ENCODE measurements around the gene CBR3. TPM values are rescaled to one million over a fixed set of nuclear protein-coding genes. Genes with fewer than 3 reads are reported as not detected.

Gene CBR3
- total and polyA plus RNA-seq, 2 experiments from 2014 or later = 4.6 to 8.7 TPM

- Histone ChIP-seq H3K27me3 (ENCODE audit: insufficient read depth) (no peaks in the 10 kb centered on the region), H3K79me2 (replicated peaks; ENCODE audit: insufficient read depth) (no peaks in the 10 kb centered on the region), H3K27ac (ENCODE audit: low read depth) (no peak overlapping the region), H3K4me1 (ENCODE audit: insufficient read depth) (no peaks in the 10 kb centered on the region), H3K36me3 (ENCODE audit: insufficient read depth) (no peaks in the 10 kb centered on the region), H3K4me2 (no peak overlapping the region), H3K9me2 (ENCODE audit: insufficient read depth) (no peaks in the 10 kb centered on the region), H2AFZ (no peak overlapping the region), H3F3A (replicated peaks; ENCODE audit: low read depth) (no peaks in the 10 kb centered on the region; the same call in 1 of the 2 replicates), H4K20me1 (replicated peaks; ENCODE audit: insufficient read depth) (no peaks in the 10 kb centered on the region), H3K4me3 (no peak overlapping the region)
- no peaks in the 10 kb centered on the region for H3K9me3 Mint-ChIP-seq
- TF ChIP-seq ZNF331 (CRISPR knock-in tag; IDR thresholded peaks at IDR 0.05; ENCODE audit: low read depth) = no peak
- TF ChIP-seq POLR2AphosphoS5 (IDR thresholded peaks at IDR 0.05; ENCODE audit: low read depth) = no peak
- H3K4me3 Mint-ChIP-seq = no peak overlapping the region
- H3K27ac Mint-ChIP-seq = no peak overlapping the region
- peaks cover 2% of the 10 kb centered on the region for H3K27me3 Mint-ChIP-seq (ENCODE audit: insufficient read depth, low read depth, poor library complexity)
- ATAC-seq (no peak), DNase-seq (ENCODE audit: low spot score) (no peak)
- H3K4me1 Mint-ChIP-seq = peaks cover 13% of the 10 kb centered on the region
- H3K36me3 Mint-ChIP-seq (ENCODE audit: low read depth) = no peaks in the 10 kb centered on the region
These were observed 55.9 kb downstream of the CBR3 start for GRCh38 chr21:36190736-36191135.

GRCh38 chr21:36193200-36193599 is 58.3 kb downstream of the CBR3 start:
- H2AFZ ChIP-seq = no peak overlapping the region
- no peaks in the 10 kb centered on the region for H3K36me3 ChIP-seq (ENCODE audit: insufficient read depth)
- no peak for TF ChIP-seq EZH2 (IDR thresholded peaks at IDR 0.05; ENCODE audit: low read depth, unreplicated experiment)
- H3K9me2 ChIP-seq (ENCODE audit: insufficient read depth) = no peaks in the 10 kb centered on the region
- DNase-seq (ENCODE audit: low spot score) = no peak
- H3K4me2 ChIP-seq = no peak overlapping the region
- H3K36me3 Mint-ChIP-seq (ENCODE audit: low read depth) = no peaks in the 10 kb centered on the region
- peaks cover 2% of the 10 kb centered on the region for H3K27me3 Mint-ChIP-seq (ENCODE audit: insufficient read depth, low read depth, poor library complexity)
- H4K20me1 ChIP-seq (replicated peaks; ENCODE audit: insufficient read depth) = no peaks in the 10 kb centered on the region
- H3F3A ChIP-seq (replicated peaks; ENCODE audit: low read depth) = no peaks in the 10 kb centered on the region
- no peak overlapping the region for H3K4me3 Mint-ChIP-seq
- H3K27ac ChIP-seq (ENCODE audit: low read depth) = no peak overlapping the region
- no peaks in the 10 kb centered on the region for H3K27me3 ChIP-seq (ENCODE audit: insufficient read depth)
- peaks cover 2% of the 10 kb centered on the region for H3K4me1 Mint-ChIP-seq
- peak; percentile 29; the same call in 2 of the 3 replicates for ATAC-seq
- no peak overlapping the region for H3K27ac Mint-ChIP-seq
- H3K9me3 Mint-ChIP-seq = no peaks in the 10 kb centered on the region
- no peak overlapping the region for H3K4me3 ChIP-seq
- no peaks in the 10 kb centered on the region for H3K4me1 ChIP-seq (ENCODE audit: insufficient read depth)
- H3K79me2 ChIP-seq (replicated peaks; ENCODE audit: insufficient read depth) = no peaks in the 10 kb centered on the region

- Mint-ChIP-seq H3K36me3 (ENCODE audit: low read depth) (no peaks in the 10 kb centered on the region), H3K27ac (no peak overlapping the region), H3K27me3 (ENCODE audit: insufficient read depth, low read depth, poor library complexity) (peaks cover 2% of the 10 kb centered on the region), H3K4me3 (no peak overlapping the region), H3K9me3 (no peaks in the 10 kb centered on the region), H3K4me1 (no peaks in the 10 kb centered on the region)
- Histone ChIP-seq H2AFZ (no peak overlapping the region), H3F3A (replicated peaks; ENCODE audit: low read depth) (no peaks in the 10 kb centered on the region), H3K4me3 (no peak overlapping the region), H3K27me3 (ENCODE audit: insufficient read depth) (no peaks in the 10 kb centered on the region), H3K9me2 (ENCODE audit: insufficient read depth) (no peaks in the 10 kb centered on the region), H4K20me1 (replicated peaks; ENCODE audit: insufficient read depth) (no peaks in the 10 kb centered on the region), H3K4me1 (ENCODE audit: insufficient read depth) (no peaks in the 10 kb centered on the region), H3K79me2 (replicated peaks; ENCODE audit: insufficient read depth) (no peaks in the 10 kb centered on the region), H3K27ac (ENCODE audit: low read depth) (no peak overlapping the region), H3K4me2 (no peak overlapping the region), H3K36me3 (ENCODE audit: insufficient read depth) (no peaks in the 10 kb centered on the region)
- ATAC-seq (no peak), DNase-seq (ENCODE audit: low spot score) (no peak)
- no peak for TF ChIP-seq NANOG (IDR thresholded peaks at IDR 0.05; ENCODE audit: borderline replicate concordance)
- no peak for TF ChIP-seq CTCF (conservative IDR thresholded peaks at IDR 0.05; ENCODE audit: low read depth in 2 of 2)
- no peak for TF ChIP-seq STAT1 (IDR thresholded peaks at IDR 0.05; ENCODE audit: unreplicated experiment)
- no peak for TF ChIP-seq REST (IDR thresholded peaks at IDR 0.05; ENCODE audit: unreplicated experiment)
These were observed 59.1 kb downstream of the CBR3 start for GRCh38 chr21:36194024-36194423.

Measured in GM23338 (cell line).